HUES6 (cell line): ENCODE measurements around the gene ADARB2.

ENCODE experiments used
- H3K27ac ChIP-seq: 2 replicates; pipeline ENCODE4 v1.7.0; 2013; ENCODE audit warnings: low read depth, mild to moderate bottlenecking, low read length, inconsistent platforms
- H3K27me3 ChIP-seq: 2 replicates; pipeline ENCODE4 v1.6.1; 2013; ENCODE audit warnings: low read length; ENCODE audit not compliant: control insufficient read depth, insufficient read depth
- H3K36me3 ChIP-seq: 2 replicates; pipeline ENCODE4 v1.6.1; 2013; ENCODE audit warnings: low read length; ENCODE audit not compliant: control insufficient read depth, insufficient read depth
- H3K4me1 ChIP-seq: 2 replicates; pipeline ENCODE4 v1.6.1; 2013; ENCODE audit warnings: low read length; ENCODE audit not compliant: control insufficient read depth, insufficient read depth
- H3K4me3 ChIP-seq: 2 replicates; pipeline ENCODE4 v1.5.1; 2013; ENCODE audit warnings: low read depth, low read length
- H3K9ac ChIP-seq: one replicate; pipeline ENCODE4 v1.6.1; 2013; ENCODE audit warnings: mild to moderate bottlenecking, low read length
- H3K9me3 ChIP-seq: 2 replicates; pipeline ENCODE4 v1.6.1; 2013; ENCODE audit warnings: low read depth, low read length; ENCODE audit not compliant: control insufficient read depth, insufficient read depth

Gene ADARB2

GRCh38 chr10:1712314-1712713 lies 25.0 kb downstream of the ADARB2 start:
- Histone ChIP-seq H3K4me1 (peaks cover 12% of the 10 kb centered on the region; the same call in 1 of the 2 replicates), H3K9me3 (peaks cover 2% of the 10 kb centered on the region; the same call in 1 of the 2 replicates), H3K36me3 (no peaks in the 10 kb centered on the region), H3K27ac (no peak overlapping the region), H3K4me3 (no peak overlapping the region), H3K9ac (no peak overlapping the region), H3K27me3 (peaks cover 4% of the 10 kb centered on the region; the same call in 1 of the 2 replicates)

GRCh38 chr10:1709161-1709560 lies 28.2 kb downstream of the ADARB2 start:
- Histone ChIP-seq H3K9me3 (peaks cover 19% of the 10 kb centered on the region), H3K9ac (no peak overlapping the region), H3K27ac (no peak overlapping the region), H3K36me3 (no peaks in the 10 kb centered on the region), H3K27me3 (no peaks in the 10 kb centered on the region; the same call in 1 of the 2 replicates), H3K4me1 (no peaks in the 10 kb centered on the region), H3K4me3 (no peak overlapping the region)

DNA sequence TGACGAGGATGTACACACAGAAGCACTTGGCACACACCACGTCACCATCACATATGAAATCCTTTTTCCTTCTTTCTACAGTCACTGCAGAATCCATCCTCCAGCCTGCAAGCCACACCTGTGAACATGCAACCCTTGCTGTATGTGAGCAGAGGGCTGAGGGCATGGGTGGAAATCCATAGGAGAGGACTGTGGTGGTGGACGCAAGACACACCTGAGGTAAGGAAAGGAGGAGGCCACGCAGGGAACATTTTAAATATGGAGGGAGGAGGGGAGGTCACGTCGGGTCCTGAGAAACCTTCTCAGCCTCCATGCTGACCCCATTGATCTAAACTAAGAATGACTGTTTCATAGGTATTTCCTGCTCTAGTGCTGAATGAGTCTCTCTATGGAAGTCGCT lies 28.6 kb downstream of the ADARB2 start:
- no peak overlapping the region for H3K4me3 ChIP-seq
- no peaks in the 10 kb centered on the region for H3K36me3 ChIP-seq
- peaks cover 22% of the 10 kb centered on the region for H3K9me3 ChIP-seq
- H3K9ac ChIP-seq: no peak overlapping the region
- no peak overlapping the region for H3K27ac ChIP-seq
- no peaks in the 10 kb centered on the region; the same call in 1 of the 2 replicates for H3K27me3 ChIP-seq
- no peaks in the 10 kb centered on the region for H3K4me1 ChIP-seq

DNA sequence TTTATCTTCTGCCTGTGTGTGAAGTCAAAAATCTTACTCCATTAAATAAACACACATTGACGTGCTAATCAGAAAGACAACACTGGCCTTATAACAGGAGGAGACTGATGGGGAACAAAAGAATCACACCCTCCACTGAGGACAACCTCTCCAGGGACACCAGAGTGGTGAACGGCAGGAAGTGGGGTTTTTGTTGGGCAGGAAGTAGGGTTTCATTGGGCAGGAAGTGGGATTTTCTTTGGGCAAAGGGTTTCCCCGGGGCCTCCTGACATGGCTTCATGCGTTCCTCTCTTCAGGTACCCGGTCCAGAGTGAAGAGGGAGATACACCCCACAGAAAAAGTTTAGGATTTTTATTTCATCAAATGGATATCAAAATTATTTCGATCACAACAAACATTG lies 30.6 kb downstream of the ADARB2 start:
- Histone ChIP-seq H3K9me3 (peaks cover 33% of the 10 kb centered on the region), H3K27me3 (no peaks in the 10 kb centered on the region)

GRCh38 chr10:1706256-1706655 lies 31.1 kb downstream of the ADARB2 start:
- no peaks in the 10 kb centered on the region for H3K27me3 ChIP-seq
- no peak overlapping the region for H3K27ac ChIP-seq
- no peak overlapping the region for H3K9ac ChIP-seq
- H3K9me3 ChIP-seq: peaks cover 33% of the 10 kb centered on the region
- no peaks in the 10 kb centered on the region for H3K4me1 ChIP-seq
- no peaks in the 10 kb centered on the region for H3K36me3 ChIP-seq
- no peak overlapping the region for H3K4me3 ChIP-seq

More for the DNA sequence above, 30.6 kb downstream of the ADARB2 start:
- Histone ChIP-seq H3K27ac (no peak overlapping the region), H3K9ac (no peak overlapping the region), H3K4me3 (no peak overlapping the region), H3K4me1 (no peaks in the 10 kb centered on the region), H3K36me3 (no peaks in the 10 kb centered on the region)

- Histone ChIP-seq H3K27me3 (no peaks in the 10 kb centered on the region), H3K9me3 (peaks cover 12% of the 10 kb centered on the region; the same call in 1 of the 2 replicates), H3K4me1 (no peaks in the 10 kb centered on the region), H3K27ac (no peak overlapping the region), H3K4me3 (no peak overlapping the region), H3K36me3 (no peaks in the 10 kb centered on the region), H3K9ac (no peak overlapping the region)
Measured at GRCh38 chr10:1698185-1698584, 39.1 kb downstream of the ADARB2 start.

DNA sequence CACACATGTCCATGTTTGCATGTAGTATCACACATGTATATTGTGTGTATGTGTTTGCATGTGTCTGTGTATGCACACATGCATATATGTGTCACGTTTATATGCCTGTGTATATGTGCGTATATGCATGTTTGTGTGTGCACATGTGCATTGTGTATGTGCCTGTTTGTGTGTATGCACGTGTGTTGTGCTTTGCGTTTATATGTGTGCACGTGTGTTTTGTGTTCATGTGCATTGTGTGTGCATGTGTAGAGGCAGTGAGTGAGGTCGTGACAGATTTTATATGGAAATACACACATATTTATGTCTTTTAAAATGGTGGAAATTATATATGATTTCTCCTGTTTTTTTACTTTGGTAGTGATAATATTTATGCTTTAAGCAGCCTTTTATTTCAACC lies 41.2 kb downstream of the ADARB2 start:
- no peak overlapping the region for H3K27ac ChIP-seq
- H3K9ac ChIP-seq: no peak overlapping the region
- no peaks in the 10 kb centered on the region for H3K36me3 ChIP-seq
- peaks cover 7% of the 10 kb centered on the region; the same call in 1 of the 2 replicates for H3K9me3 ChIP-seq
- H3K4me1 ChIP-seq: no peaks in the 10 kb centered on the region
- H3K4me3 ChIP-seq: no peak overlapping the region
- H3K27me3 ChIP-seq: no peaks in the 10 kb centered on the region

DNA sequence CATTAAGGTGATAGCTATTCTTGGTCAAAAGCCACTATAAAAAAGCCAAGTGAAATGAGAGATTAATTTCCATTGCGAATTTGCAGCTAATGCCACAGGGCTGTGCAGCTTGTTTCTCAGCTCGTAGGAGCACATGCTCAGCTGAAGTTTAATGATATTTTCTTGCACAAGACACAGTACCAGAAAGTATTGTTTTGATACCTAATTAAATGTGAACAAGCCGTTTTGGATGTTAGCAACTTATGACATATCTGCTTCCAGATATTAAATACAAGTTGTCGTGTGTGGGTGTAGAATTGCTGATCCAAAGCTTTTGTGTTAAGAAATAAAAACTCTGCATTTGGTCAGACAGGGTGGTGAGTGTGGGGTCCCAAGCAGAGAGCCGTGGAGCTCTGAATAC lies 47.2 kb downstream of the ADARB2 start:
- Histone ChIP-seq H3K36me3 (no peaks in the 10 kb centered on the region), H3K4me3 (no peak overlapping the region), H3K9ac (no peak overlapping the region), H3K4me1 (no peaks in the 10 kb centered on the region), H3K27ac (no peak overlapping the region), H3K27me3 (no peaks in the 10 kb centered on the region), H3K9me3 (peaks cover 19% of the 10 kb centered on the region)

- Histone ChIP-seq H3K27me3 (no peaks in the 10 kb centered on the region), H3K4me1 (no peaks in the 10 kb centered on the region), H3K36me3 (no peaks in the 10 kb centered on the region), H3K4me3 (no peak overlapping the region), H3K9me3 (peaks cover 19% of the 10 kb centered on the region), H3K27ac (no peak overlapping the region), H3K9ac (no peak overlapping the region)
Measured at GRCh38 chr10:1688531-1688930, 48.8 kb downstream of the ADARB2 start.

GRCh38 chr10:1687623-1688150 lies 49.6 kb downstream of the ADARB2 start:
- Histone ChIP-seq H3K36me3 (no peaks in the 10 kb centered on the region), H3K9ac (no peak overlapping the region), H3K27me3 (no peaks in the 10 kb centered on the region), H3K27ac (no peak overlapping the region), H3K4me1 (no peaks in the 10 kb centered on the region), H3K4me3 (no peak overlapping the region), H3K9me3 (peaks cover 19% of the 10 kb centered on the region)

- no peak overlapping the region for H3K4me3 ChIP-seq
- H3K36me3 ChIP-seq: no peaks in the 10 kb centered on the region
- H3K27me3 ChIP-seq: no peaks in the 10 kb centered on the region
- H3K9me3 ChIP-seq: peaks cover 19% of the 10 kb centered on the region
- H3K4me1 ChIP-seq: no peaks in the 10 kb centered on the region
- no peak overlapping the region for H3K9ac ChIP-seq
- no peak overlapping the region for H3K27ac ChIP-seq
Measured at GRCh38 chr10:1687190-1687589, 50.1 kb downstream of the ADARB2 start.

DNA sequence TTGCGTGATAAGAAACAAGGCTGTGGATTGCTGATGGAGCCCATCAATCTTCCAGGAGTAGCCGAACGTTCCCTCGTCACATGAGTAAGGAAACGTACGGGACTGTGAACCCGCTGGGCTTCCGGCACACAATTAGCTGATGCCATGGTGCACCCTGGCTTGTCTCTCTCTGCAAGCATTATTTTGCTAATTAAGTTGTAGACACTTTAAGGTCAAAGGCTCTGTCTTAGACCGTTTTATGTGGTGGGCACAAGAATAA lies 50.9 kb downstream of the ADARB2 start:
- Histone ChIP-seq H3K36me3 (no peaks in the 10 kb centered on the region), H3K27me3 (no peaks in the 10 kb centered on the region), H3K27ac (no peak overlapping the region), H3K9me3 (peaks cover 19% of the 10 kb centered on the region), H3K9ac (no peak overlapping the region), H3K4me3 (no peak overlapping the region), H3K4me1 (no peaks in the 10 kb centered on the region)
